GM18499 (cell line): ENCODE data around the gene CHTF18.

Source experiments
- ATAC-seq: cut with Tn5 transposase; IDR thresholded peaks from one replicate; pipeline ENCODE4 v1.9.1; 2021; ENCODE audit warnings: moderate number of reproducible peaks; ENCODE audit not compliant: insufficient read depth, unreplicated experiment

Gene CHTF18

DNA sequence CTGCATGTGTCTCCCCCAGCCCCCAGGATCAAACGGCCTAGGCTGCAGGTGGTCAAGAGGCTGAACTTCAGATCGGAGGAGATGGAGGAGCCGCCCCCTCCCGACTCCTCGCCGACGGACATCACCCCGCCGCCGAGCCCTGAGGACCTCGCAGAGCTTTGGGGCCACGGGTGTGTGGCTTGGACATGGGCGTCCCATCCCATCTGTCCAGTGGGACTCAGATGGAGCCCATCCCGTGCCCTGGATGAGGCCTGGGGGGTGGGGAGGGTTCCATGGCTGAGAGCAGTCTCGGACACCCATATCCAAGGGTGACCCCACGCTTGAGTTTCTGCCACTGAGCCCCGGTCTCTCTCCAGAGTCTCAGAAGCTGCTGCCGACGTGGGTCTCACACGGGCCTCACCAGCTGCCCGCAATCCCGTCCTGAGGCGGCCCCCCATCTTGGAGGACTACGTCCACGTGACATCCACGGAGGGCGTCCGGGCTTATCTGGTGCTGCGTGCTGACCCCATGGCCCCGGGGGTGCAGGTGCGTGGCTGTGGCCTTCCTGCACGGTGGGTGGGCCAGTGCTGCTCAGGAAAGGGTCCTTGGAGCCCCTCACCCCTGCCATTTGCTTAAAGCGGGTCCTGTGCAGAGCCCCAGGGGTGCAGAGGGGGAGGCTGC, 901 bp downstream of the CHTF18 start:
- no peak for ATAC-seq

DNA sequence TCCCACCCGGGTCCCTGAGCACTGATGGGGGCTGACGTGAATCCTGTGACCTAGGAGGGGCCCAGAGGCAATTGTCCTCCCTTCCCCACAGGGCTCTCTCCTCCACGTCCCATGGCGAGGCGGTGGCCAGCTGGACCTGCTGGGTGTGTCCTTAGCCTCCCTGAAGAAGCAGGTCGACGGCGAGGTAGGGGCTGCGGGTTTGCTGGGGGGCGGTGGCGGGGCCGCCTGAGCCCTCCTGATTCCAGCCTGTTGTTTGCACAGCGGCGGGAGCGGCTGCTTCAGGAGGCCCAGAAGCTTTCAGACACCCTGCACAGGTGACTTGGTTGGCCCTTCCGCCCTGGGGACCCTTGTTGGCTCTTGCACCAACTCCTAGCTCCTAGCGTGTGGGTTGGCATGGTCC, 1.7 kb downstream of the CHTF18 start:
- ATAC-seq, result no peak

DNA sequence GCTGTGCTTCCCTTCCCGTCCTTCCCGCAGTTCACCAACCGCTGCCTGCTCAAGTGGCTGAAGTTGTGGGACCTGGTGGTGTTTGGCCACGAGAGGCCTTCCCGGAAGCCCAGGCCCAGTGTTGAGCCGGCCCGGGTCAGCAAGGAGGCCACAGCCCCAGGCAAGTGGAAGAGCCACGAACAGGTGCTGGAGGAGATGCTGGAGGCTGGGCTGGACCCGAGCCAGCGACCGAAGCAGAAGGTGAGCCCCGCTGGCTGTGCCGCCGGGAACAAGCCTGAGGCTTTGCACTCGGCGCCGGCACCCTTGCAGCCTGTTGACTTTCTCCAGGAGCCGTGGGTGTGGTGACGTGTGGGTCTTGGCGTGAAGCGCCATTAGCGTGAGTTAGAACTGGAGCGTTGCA, 2.7 kb downstream of the CHTF18 start:
- no peak for ATAC-seq

DNA sequence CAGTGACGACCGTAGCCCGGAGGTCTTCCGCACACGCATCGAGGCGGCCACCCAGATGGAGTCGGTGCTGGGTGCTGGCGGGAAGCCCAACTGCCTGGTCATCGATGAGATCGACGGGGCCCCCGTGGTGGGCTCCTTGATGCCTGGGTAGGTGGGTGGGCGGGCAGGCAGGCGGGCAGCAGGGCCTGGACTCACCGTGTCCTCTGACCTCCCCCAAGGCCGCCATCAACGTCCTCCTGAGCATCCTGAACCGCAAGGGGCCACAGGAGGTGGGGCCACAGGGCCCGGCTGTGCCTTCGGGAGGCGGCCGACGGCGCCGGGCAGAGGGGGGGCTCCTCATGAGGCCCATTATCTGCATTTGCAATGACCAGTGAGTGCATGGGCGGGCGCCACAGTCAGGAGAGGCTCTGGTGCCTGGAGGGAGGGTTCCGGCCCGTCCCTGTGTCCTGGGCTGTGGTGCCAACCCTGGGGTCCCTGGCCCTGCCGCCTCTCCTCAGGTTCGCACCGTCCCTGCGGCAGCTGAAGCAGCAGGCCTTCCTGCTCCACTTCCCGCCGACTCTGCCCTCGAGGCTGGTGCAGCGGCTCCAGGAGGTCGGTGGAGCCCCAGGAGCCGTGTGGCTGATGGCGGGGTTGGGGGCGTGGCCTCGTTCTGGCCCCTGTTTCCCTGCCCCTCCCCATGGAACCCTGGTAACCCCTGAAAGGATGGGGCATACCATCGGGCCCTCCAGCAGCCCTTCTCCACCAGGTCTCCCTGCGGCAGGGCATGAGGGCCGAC, 4.0 kb downstream of the CHTF18 start:
- ATAC-seq, result no peak

DNA sequence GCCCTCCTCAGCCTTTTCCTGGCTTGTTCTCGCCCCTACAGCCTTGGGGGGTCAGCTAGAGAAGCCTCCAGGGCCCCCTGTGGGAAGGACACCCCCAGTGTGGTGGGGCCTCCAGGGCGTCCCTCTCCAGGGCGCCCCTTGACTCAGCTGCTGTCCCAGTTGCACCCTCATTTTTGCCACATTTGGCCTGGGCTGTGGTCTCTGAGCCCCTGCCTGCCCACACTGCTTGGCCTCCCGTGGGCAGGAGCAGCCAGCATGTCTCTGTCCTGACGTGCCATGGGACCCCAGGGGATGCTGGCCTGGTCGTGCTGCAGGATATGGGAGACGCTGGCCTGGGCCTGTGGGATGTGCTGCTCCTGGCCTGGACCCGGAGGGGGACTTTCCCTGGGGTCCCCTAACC, 5.0 kb downstream of the CHTF18 start:
- no peak for ATAC-seq

DNA sequence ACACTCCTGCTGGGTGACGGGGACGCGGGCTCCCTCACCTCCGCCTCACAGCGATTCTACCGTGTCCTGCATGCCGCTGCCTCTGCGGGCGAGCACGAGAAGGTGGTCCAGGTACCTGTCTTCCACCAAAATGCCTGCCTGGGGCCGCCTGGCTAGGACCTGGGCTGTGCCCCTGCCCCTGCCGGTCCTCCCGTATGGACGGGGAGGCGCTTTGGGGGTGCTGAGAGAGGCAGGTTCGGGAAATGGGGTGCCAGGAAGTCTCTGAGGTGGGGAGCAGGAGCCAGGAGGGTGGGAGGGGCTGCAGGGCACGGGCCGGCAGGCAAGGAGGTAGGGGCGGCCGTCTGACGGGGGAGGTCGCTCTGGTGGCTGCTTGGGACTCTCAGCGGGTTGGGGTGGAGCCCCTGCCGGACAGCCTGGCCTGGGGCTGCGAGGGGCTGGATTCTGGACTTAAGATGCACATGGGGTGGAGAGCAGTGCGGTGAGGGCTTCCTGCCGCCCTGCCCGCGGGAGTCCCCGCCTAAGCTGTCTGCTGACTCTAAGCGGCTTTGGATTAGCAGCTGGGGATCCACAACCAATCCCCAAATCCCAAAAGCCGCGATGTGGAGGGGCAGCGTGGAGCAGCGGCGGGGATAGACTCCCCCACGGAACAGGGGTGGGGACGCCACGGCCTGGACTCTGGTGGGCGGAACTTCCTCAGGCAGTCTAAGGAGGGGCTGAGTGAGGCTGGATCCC, 5.8 kb downstream of the CHTF18 start:
- no peak for ATAC-seq

DNA sequence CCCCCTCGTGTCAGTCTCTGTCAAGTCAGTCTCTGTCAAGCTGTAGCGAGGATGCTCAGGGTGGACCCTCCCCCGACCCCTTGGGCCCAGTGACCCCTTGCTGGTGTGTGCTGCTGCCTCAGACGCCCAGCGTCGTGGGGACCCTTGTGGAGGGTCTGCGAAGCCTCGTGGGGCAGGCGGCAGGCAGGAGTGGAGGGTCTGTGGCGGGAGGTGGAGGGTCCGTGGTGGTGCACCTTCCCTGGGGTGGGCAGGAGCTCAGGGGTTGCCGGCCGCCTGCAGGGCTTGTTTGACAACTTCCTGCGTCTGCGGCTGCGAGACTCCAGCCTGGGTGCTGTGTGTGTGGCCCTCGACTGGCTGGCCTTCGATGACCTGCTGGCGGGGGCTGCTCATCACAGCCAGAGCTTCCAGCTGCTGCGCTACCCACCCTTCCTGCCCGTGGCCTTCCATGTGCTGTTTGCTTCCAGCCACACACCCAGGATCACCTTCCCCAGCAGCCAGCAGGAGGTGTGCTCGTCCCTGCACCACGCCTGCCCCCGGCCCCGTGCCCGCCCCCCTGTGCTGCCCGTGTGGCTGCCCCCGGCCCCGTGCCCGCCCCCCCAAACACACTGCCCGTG, 6.5 kb downstream of the CHTF18 start:
- ATAC-seq, result no peak

DNA sequence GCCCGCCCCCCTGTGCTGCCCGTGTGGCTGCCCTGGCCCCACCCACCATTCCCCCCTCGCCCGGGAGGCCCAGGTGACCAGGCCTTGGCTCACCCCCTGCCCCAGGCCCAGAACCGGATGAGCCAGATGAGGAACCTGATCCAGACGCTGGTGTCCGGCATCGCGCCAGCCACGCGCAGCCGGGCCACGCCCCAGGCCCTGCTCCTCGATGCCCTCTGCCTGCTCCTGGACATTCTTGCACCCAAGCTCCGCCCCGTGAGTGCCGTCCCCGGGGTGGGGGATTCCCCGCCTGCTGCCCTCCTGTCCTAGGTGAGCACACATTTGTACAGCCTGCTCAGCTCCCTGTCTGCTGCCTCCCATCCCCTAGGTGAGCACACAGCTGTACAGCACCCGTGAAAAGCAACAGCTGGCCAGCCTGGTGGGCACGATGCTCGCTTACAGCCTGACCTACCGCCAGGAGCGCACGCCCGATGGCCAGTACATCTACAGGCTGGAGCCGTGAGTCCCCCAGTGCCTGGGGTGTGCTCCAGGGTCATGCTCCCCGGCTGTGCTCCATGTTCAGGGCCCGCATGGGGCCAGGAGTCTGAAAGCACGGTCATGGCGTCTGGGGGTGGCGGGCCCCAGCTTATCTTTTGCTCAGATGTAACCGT, 7.3 kb downstream of the CHTF18 start:
- ATAC-seq, result no peak

DNA sequence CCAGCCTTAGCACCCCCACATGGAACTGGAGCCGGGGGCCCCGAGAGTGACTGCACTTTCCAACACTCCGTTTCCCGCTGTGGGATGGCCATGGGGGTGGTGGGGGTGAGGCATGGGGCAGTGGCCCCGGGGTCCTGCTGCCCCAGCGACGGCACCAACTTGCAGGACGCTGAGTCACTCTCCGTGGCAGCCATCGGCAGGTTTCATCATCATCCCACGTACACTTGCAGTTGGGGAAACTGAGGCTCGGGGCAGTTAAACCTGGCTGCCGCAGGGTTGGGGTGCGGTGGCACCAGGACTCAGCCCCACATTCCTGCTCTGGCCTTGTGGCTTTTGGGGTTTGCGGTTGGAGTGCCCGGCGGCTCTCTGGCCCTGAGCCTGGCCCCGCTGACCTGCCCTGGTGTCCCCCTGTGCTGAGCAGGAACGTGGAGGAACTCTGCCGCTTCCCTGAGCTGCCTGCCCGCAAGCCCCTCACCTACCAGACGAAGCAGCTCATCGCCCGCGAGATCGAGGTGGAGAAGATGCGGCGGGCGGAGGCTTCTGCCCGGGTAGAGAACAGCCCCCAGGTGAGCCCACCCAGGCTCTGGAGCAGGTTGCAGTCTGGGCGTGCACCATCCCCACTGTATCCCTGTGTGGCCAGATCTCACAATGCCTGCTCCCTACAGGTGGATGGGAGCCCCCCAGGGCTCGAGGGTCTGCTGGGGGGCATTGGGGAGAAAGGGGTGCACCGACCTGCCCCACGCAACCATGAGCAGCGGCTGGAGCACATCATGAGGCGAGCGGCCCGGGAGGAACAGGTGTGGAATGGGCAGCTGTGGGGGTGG, 8.1 kb downstream of the CHTF18 start:
- no peak for ATAC-seq

DNA sequence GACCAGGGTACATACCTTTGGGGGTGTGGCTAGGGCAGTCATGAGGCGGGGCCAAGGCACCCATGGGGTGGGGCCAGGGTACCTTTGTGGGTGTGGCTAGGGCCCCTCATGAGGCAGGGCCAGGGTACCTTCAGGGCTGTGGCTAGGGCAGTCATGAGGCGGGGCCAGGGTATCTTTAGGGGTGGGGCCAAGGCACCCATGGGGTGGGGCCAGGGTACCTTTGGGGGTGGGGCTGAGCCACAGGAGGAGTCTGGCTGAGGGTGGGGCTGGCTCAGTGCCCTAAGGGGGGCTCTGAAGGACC, 8.7 kb downstream of the CHTF18 start:
- no peak for ATAC-seq

DNA sequence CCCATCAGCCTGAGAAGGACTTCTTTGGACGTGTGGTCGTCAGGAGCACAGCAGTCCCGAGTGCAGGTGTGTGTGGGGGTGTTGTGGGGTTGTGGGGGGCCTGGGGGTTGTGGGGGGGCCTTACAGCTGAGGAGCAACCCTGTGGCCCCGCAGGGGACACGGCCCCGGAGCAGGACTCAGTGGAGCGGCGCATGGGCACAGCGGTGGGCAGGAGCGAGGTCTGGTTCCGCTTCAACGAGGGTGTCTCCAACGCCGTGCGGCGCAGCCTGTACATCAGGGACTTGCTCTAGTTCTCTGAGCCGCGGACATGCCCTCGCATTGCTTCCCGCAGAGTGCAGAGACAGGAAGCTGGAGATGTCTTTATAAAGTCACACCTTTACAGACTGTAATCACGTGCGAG, 9.3 kb downstream of the CHTF18 start:
- ATAC-seq, result no peak

DNA sequence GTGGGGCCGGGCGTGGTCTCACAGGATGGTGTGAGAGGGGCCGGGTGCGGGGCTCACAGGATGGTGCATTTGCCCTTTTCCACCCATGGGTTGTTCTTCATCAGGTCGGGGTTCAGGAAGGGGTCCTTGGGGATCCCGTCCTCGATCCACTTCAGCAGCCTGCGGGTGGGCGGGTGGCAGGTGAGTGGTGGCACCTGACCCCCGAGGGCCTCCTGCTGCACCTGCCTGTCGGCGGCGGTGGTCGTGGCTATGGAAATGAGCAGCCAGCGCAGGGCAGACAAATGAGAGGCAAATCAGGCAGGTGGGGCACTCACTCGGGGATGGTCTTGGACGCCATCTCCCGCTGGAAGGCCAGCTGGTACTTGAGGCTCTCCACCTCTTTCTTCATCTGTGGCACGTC, 10.2 kb downstream of the CHTF18 start:
- ATAC-seq, result no peak

DNA sequence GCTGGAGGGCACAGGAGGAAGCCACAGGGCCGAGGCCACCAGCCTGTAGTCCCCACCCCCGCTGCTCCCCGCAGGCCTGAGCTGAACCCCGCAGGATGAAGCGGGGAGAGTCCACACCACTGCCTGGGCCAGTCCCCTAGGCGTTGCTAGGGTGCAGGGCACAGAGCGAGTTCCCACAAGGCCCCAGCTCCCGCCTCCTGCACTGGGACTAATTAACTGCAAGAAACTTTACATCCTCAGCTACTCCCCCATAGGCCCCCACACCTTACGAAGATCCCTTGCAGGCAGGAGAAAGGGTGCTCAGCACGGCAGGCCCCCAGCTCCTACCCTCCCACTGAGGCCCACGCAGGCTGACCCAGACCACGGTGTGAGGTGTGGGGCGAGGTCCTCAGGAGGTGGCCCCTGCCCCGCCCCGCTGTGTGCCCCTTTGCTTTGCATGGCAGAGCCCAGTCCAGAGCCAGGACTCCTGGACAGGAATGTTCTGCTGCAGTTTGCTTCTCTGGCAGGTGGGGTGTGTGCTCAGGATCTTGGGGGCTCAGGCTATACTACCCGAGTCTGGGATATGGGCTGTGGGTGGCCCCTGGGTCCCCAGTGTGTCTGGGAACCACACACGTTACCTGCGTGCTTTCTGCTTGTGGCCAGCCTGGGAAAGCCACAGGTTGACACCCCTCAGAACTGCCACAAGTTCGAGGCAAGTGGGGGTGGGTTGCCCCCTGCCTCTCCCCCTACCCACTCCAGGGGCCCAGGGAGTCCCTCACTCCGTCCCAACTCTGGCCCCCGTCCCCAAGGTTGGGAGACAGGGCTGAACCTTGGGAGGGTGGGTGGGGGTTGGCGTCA, 10.9 kb downstream of the CHTF18 start:
- no peak for ATAC-seq

DNA sequence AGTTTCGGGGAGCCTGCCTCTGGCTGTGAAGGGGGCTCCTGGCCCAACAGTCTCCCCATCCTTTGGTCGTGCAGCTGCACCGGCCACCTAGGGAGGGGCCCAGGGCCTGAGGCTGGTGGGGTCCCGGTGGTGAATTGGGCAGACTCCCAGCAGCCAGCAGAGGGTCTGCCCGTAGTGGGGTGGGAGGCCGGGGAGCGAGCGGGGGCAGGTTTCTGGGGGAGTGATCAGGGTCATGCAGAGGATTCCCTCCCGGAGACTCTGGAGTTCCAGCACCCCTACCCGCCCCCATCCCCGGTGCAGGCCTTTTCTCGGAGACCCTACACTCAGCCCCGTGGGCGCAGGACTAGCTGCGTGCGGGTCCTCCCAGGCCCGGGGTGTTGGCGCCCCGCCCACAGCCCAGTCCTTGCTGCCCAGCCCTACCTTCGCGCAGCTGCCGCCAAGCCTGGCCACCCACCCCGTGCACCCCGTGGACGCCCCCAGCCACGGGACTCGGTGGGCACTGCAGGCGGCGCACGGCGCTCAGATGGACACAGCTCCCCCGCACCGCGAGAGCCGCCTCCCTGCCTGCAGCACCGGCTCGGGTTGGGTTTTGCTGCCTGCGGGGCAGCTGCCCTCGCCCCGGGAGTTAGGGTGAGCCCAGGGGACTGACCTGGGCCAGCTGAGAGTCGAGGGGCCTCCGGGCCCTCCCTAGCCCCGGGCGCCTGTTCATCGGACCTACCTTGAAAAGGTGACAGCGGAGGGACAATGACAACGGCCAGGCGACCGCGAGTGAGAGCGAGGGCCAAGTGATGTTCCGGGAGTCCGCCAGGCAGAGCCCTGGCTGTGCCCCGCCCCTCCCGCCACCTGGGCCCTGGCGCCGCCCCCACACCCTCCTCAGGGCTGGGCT, 11.8 kb downstream of the CHTF18 start, which contains the start of gene GNG13:
TSS of gene GNG13 (minus strand) at position 787 of the 886 bp plus-strand sequence. CDS start 1,657 bp downstream, outside the sequence.
- no peak for ATAC-seq

DNA sequence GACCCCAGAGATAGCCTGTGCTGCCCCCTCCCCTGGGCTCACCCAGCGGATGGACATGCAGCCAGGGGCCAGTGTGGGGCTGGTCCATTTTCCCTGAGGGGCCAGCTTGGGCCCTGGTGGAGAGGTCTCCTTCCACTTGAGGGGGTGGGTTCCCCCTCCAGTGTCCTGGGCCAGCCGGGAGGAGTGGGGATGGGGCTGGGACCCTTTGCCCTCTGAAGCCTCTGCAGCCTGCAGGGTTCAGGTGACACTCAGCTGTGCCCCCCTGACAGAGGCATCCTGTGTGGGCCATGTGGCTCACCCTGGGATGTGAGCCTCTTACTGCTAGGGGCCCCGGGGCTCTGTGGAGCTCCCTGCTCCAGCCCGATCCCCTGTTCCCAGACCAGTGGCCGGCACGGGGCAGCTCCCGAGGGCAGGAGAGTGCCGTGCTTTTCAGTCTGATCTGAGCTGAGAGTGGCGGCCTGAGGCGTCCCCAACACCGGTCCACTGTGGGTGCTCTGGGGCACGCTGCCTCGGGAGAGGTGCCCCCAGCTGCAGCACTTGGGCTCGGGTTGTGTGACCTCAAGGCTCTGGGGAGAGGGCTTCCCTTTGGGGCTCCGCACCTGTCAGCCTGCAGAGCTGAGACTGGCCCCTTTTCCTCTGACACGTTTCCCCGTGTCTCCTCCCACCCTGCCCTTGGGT, 12.6 kb downstream of the CHTF18 start:
- ATAC-seq, result no peak

DNA sequence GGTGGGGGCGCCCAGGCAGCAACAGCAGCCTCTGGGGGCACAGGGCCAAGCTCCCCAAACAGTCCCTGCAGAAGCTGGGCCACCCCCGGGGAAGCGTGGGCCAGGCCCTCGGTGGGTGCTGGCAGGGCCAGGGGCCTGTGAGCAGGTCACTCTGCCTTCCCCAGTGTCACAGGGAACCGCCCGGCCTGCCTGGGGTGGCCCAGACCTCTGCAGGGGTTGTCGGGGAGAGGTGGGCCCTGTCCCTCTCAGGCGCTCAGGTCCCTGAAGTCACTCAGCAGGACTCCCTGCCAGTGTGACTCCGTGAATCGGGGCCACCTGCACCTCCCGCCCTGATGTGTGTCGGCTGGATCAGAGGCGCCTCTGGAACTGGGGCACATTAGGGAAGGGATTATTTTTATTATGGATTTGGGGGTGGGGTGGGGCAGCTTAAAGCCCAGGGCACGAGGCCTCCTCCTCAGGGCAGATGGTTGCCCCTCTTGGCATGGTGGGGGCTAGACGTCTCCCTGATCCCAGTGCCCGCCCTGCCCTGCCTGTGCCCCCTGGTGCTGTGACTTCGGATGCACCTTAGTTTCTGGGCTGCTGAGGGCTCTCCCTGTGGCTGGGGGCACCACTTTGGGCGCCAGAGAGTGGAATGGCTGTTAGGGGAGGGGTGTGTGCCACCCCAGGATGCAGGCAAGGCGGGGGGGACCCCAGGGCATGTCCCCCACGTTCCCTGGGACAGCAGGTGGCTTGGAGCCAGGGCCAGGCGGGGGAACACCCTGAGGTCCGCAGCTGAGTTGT, 13.4 kb downstream of the CHTF18 start:
- no peak for ATAC-seq

DNA sequence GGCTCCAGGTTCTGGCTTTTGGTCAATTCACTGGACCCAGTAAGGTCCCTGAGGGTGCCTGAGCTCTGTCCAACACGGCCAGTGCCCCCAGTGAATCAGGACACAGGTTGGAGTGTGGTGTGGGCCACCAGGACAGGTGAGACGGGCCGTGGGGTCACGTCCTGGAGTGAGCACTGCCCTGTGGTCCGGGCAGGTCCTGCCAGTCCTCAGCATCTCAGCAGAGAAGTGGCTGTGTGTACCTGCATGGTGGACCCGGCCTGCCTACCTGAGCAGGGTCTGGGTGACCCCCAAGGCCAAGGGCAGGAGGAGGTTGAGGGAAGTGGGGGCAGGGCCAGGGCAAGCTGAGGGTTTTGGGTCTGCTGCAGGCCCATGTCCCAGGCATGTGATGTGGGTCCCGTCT, 14.0 kb downstream of the CHTF18 start:
- no peak for ATAC-seq
